Fibroblast of lung (primary cell): ENCODE measurements around the gene ESRRB.

ENCODE experiments used
- CTCF ChIP-seq, 2 donors: IDR thresholded peaks in 1 of 2; conservative IDR thresholded peaks in 1 of 2; 1 replicate in 1 of 2; 2 replicates in 1 of 2; pipeline ENCODE4 v1.5.1; 2011 to 2012; ENCODE audit warnings: low read length in 2 of 2, control low read depth in 1 of 2, inconsistent platforms in 1 of 2, low read depth in 1 of 2, mild to moderate bottlenecking in 1 of 2
- EZH2 ChIP-seq: IDR thresholded peaks from 2 replicates; pipeline ENCODE4 v1.5.1; 2012; ENCODE audit warnings: low read length, control low read depth, mild to moderate bottlenecking; ENCODE audit errors: missing control alignments

- no peak for TF ChIP-seq CTCF (conservative IDR thresholded peaks at IDR 0.05 in 1 of 2, IDR thresholded peaks at IDR 0.05 in 1 of 2; ENCODE audit: low read depth in 1 of 2, low read length in 2 of 2)
- no peak for TF ChIP-seq EZH2
Observed at GRCh38 chr14:76456891-76457586, 81.1 kb downstream of the ESRRB start.
